ENCODE measurements around the gene RNF187.

DNA sequence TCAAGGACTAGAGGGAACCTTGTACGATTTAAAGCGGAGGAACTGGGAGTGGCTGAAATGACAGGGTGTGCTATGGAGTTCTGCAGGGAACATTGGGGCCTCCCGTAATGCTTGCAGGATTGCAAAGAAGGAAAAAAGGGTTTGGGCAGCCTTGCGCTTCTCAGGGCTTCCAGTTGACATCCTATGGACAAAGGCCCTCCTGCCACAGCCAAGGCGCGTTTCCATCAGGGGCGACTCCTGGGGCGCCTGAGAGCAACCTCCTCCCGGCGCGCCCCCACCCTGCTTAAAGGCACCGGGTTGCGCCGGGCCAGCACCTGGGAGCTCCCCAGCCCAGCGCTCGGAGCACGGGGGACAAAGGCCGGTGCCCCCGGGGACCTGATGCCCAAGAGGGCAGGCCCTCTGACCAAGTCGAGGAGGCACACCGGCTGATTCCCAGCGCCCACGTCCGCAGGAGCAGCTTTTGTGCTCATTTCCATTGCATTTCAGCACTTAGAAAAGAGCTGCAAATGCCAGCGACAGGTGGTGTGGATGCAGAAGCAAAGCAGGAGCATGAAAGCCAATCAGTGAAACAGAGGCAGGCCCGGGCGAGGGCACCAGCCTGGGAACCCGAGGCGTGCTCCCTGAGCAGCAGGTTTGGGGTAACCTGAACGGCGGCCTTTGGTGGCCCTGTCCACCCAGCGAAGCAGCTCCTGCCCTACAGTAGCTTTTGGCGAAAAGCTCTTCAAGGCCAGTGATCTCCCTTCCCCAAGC is 17.6 kb upstream of the RNF187 start:
- TF ChIP-seq, protein P1, sequence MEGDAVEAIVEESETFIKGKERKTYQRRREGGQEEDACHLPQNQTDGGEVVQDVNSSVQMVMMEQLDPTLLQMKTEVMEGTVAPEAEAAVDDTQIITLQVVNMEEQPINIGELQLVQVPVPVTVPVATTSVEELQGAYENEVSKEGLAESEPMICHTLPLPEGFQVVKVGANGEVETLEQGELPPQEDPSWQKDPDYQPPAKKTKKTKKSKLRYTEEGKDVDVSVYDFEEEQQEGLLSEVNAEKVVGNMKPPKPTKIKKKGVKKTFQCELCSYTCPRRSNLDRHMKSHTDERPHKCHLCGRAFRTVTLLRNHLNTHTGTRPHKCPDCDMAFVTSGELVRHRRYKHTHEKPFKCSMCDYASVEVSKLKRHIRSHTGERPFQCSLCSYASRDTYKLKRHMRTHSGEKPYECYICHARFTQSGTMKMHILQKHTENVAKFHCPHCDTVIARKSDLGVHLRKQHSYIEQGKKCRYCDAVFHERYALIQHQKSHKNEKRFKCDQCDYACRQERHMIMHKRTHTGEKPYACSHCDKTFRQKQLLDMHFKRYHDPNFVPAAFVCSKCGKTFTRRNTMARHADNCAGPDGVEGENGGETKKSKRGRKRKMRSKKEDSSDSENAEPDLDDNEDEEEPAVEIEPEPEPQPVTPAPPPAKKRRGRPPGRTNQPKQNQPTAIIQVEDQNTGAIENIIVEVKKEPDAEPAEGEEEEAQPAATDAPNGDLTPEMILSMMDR (conservative IDR thresholded peaks at IDR 0.05 in 1 of 2, IDR thresholded peaks at IDR 0.05 in 1 of 2; ENCODE audit: low read depth in 1 of 2, low read length in 2 of 2) = no peak
- peak; percentile 65 for TF ChIP-seq EZH2 (IDR thresholded peaks at IDR 0.05; ENCODE audit: low read length, missing control alignments)

All from fibroblast of lung (primary cell).